ENCODE results near the gene CC2D1A. TPM values are rescaled to one million over a fixed set of nuclear protein-coding genes. Genes with fewer than 3 reads are reported as not detected.
A peak's percentile ranks its signal among the peaks of the same experiment; 100 is the strongest.

The CC2D1A gene
- total RNA-seq, result 128 TPM

GRCh38 chr19:13905634-13906520 is at the start of gene CC2D1A, which contains the start of gene BRME1:
Gene CC2D1A (plus strand): TSS chr19:13906201. CDS start chr19:13906442, 241 bp downstream.
Gene BRME1 (minus strand): TSS chr19:13906117. CDS start chr19:13904892, 1,225 bp downstream.
- Histone ChIP-seq H3K4me3 (peak within 1 kb of the TSS; percentile 70 to 96), H3K27ac (peak within 1 kb of the TSS; percentile 9 to 60), H3K36me3 (peaks cover 3 to 13% of the 10 kb centered on the region in 2 donors), H3K9me3 (no peaks in the 10 kb centered on the region), H3K4me1 (peaks cover 4 to 13% of the 10 kb centered on the region in 2 donors), H3K27me3 (no peaks in the 10 kb centered on the region)
- DNase-seq (ENCODE audit: low spot score in 2 of 2), result peak; percentile 60 to 94
- intact Hi-C loops (cut with DNase I), result loop anchor here (2.0 kb wide), 2 partner anchors 25 to 101 kb away; partner anchors contain the start of gene RFX1
- TF ChIP-seq, protein P1, sequence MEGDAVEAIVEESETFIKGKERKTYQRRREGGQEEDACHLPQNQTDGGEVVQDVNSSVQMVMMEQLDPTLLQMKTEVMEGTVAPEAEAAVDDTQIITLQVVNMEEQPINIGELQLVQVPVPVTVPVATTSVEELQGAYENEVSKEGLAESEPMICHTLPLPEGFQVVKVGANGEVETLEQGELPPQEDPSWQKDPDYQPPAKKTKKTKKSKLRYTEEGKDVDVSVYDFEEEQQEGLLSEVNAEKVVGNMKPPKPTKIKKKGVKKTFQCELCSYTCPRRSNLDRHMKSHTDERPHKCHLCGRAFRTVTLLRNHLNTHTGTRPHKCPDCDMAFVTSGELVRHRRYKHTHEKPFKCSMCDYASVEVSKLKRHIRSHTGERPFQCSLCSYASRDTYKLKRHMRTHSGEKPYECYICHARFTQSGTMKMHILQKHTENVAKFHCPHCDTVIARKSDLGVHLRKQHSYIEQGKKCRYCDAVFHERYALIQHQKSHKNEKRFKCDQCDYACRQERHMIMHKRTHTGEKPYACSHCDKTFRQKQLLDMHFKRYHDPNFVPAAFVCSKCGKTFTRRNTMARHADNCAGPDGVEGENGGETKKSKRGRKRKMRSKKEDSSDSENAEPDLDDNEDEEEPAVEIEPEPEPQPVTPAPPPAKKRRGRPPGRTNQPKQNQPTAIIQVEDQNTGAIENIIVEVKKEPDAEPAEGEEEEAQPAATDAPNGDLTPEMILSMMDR (IDR thresholded peaks at IDR 0.05), result no peak

- DNase-seq (ENCODE audit: low spot score in 2 of 2), result no peak
- no peaks in the 10 kb centered on the region for H3K9me3 ChIP-seq
Measured at GRCh38 chr19:13856497-13856896, 49.5 kb upstream of the CC2D1A start.

DNA sequence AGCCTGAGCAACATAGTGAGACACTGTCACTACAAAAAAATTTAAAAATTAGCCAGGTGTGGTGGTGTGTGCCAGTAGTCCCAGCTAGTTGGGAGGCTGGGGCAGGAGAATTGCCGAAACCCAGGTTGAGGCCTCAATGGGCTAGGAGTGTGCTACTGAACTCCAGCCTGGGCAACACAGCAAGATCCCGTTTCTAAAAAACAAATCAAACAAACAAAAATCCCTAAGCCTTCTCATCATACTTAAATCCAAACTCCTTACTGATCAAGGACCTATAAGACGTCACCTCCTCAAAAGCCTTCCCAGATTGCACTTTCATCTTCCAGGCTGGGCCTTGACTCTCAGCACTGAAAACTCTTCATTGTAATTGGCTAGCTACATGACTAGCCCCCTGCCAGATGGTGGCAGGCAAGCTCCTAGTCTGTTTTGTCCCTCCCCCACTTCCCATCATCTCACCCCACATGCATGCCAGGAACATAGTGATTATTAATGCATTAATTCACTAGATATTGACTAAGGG is 46.6 kb upstream of the CC2D1A start:
- no peak overlapping the region for H3K27ac ChIP-seq
- TF ChIP-seq, protein P1 (IDR thresholded peaks at IDR 0.05), result no peak
- H3K27me3 ChIP-seq, result no peaks in the 10 kb centered on the region
- H3K36me3 ChIP-seq, result no peaks in the 10 kb centered on the region
- H3K9me3 ChIP-seq, result no peaks in the 10 kb centered on the region
- DNase-seq (ENCODE audit: low spot score in 2 of 2), result no peak
- peaks cover 5 to 8% of the 10 kb centered on the region in 2 donors for H3K4me1 ChIP-seq
- no peak overlapping the region for H3K4me3 ChIP-seq
- intact Hi-C loops (cut with DNase I), result no loop called here

More at GRCh38 chr19:13856497-13856896, 49.5 kb upstream of the CC2D1A start:
- TF ChIP-seq, protein P1 (IDR thresholded peaks at IDR 0.05), result no peak
- no peaks in the 10 kb centered on the region for H3K36me3 ChIP-seq
- H3K27ac ChIP-seq, result no peak overlapping the region
- H3K4me1 ChIP-seq, result peaks cover 2 to 22% of the 10 kb centered on the region in 2 donors
- no peaks in the 10 kb centered on the region for H3K27me3 ChIP-seq
- intact Hi-C loops (cut with DNase I), result no loop called here
- no peak overlapping the region for H3K4me3 ChIP-seq

DNA sequence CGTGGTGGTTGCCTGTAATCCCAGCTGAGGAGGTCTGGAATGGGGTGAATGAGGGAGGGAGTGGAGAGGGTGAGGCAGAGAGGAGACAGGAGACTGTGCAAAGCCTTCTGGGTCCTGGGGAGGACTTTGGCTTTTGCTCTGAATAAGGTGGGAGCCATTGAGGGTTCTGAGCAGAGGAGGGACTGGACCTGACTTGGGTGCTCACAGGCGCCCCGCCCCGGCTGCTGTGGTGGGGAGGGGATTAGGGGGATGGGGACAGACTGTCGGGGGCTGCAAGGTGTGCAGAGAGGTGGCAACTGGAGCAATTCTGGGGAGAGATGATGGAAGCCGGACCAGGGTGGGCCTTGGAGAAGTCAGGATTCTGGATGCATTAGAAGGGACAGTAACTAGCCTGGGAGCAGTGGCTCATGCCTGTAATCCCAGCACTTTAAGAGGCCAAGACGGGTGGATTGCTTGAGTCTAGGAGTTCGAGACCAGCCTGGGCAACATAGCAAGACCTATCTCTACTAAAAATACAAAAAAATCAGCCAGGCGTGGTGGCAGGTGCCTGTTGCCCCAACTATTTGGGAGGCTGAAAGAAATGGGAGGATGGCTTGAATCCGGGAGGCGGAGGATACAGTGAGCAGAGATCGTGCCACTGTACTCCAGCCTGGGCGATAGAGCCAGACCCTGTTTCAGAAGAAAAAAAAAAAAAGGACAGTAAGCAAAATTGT is 45.2 kb upstream of the CC2D1A start:
- Histone ChIP-seq H3K27ac (peak overlapping the region; percentile 82 to 89), H3K4me3 (peak overlapping the region in 1 of 2 donors; percentile 60), H3K36me3 (no peaks in the 10 kb centered on the region), H3K9me3 (no peaks in the 10 kb centered on the region), H3K4me1 (peaks cover 5 to 8% of the 10 kb centered on the region in 2 donors), H3K27me3 (no peaks in the 10 kb centered on the region)
- intact Hi-C loops (cut with DNase I), result loop anchor here (2.0 to 5.0 kb wide), 2 partner anchors 39 to 66 kb away; partner anchors contain the start of gene ZSWIM4
- DNase-seq (ENCODE audit: low spot score in 2 of 2), result no peak
- TF ChIP-seq, protein P1 (IDR thresholded peaks at IDR 0.05), result no peak

DNA sequence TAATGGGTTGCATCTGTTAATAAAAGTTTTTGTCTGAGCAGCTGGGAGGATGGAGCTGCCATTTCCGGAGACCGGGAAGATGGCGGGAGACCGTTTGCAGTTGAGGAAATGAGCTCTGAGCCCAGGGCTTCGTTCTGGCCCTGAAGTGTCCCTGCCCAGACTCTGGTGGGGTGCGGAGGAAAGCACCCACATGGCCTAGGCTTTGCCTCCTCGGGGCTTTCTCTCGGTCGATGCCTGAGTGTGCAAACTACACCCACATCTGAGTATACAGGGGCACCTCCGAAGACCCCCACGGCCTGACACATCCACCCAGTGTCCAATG is 44.6 kb upstream of the CC2D1A start:
- H3K36me3 ChIP-seq, result no peaks in the 10 kb centered on the region
- TF ChIP-seq, protein P1 (IDR thresholded peaks at IDR 0.05), result no peak
- no peak for DNase-seq (ENCODE audit: low spot score in 2 of 2)

More for the DNA sequence above, 44.6 kb upstream of the CC2D1A start:
- H3K9me3 ChIP-seq, result no peaks in the 10 kb centered on the region
- H3K27ac ChIP-seq, result peak overlapping the region; percentile 82 to 89
- peaks cover 5 to 8% of the 10 kb centered on the region in 2 donors for H3K4me1 ChIP-seq
- peak overlapping the region; percentile 51 to 60 for H3K4me3 ChIP-seq
- H3K27me3 ChIP-seq, result no peaks in the 10 kb centered on the region
- intact Hi-C loops (cut with DNase I), result loop anchor here (2.0 to 5.0 kb wide), 2 partner anchors 39 to 67 kb away; partner anchors contain the start of gene ZSWIM4
